ENCODE data around the gene ATRNL1.

- TF ChIP-seq, protein P1, sequence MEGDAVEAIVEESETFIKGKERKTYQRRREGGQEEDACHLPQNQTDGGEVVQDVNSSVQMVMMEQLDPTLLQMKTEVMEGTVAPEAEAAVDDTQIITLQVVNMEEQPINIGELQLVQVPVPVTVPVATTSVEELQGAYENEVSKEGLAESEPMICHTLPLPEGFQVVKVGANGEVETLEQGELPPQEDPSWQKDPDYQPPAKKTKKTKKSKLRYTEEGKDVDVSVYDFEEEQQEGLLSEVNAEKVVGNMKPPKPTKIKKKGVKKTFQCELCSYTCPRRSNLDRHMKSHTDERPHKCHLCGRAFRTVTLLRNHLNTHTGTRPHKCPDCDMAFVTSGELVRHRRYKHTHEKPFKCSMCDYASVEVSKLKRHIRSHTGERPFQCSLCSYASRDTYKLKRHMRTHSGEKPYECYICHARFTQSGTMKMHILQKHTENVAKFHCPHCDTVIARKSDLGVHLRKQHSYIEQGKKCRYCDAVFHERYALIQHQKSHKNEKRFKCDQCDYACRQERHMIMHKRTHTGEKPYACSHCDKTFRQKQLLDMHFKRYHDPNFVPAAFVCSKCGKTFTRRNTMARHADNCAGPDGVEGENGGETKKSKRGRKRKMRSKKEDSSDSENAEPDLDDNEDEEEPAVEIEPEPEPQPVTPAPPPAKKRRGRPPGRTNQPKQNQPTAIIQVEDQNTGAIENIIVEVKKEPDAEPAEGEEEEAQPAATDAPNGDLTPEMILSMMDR (conservative IDR thresholded peaks at IDR 0.05; ENCODE audit: low read length) = no peak
- TF ChIP-seq EZH2phosphoT487 (IDR thresholded peaks at IDR 0.05; ENCODE audit: borderline replicate concordance, low read depth, low read length) = no peak
Observed at GRCh38 chr10:115867305-115867704, 774.1 kb downstream of the ATRNL1 start.
